ENCODE data around the gene MROH2B. TPM values are rescaled to one million over a fixed set of nuclear protein-coding genes. Genes with fewer than 3 reads are reported as not detected.

The MROH2B gene
- polyA plus RNA-seq, 1 donor (not counting 4 experiments of a cell fraction or from before 2014, with no cell fraction given) = not detected

DNA sequence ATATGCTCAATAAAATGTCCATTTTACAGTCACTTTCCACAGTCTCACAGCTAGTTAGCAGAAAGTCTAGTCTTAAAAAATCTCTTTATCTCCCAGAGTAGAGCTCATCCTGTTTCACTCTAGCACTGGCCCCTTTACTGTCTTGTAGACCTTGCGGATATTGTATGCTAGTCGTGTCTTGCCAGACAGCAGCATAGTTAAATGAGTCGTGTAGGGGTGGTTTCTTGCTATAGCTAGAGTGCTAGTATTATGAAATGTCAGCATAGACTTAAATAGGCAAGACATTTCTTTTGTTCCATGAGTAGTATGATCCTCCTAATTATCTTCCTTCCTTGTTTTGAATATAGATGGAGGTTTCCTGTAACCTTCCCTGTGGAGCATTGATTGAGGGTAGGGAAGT is 84.5 kb downstream of the MROH2B start:
- Histone ChIP-seq H3K27ac (ENCODE audit: control insufficient read depth, insufficient read depth, low read length) (no peak overlapping the region), H3K27me3 (ENCODE audit: control insufficient read depth, extremely low read depth, insufficient read depth, low read length) (no peaks in the 10 kb centered on the region), H4K20me1 (ENCODE audit: control insufficient read depth, extremely low read depth, insufficient read depth, low read length) (no peaks in the 10 kb centered on the region), H3K4me3 (ENCODE audit: control insufficient read depth in 2 of 3, extremely low read depth in 1 of 3, insufficient read depth in 2 of 3, low read depth in 1 of 3, low read length in 3 of 3) (no peak overlapping the region), H2AFZ (ENCODE audit: control insufficient read depth, low read length) (no peak overlapping the region), H3K4me2 (ENCODE audit: control insufficient read depth, extremely low read depth, insufficient read depth, low read depth, low read length) (no peak overlapping the region), H3K9ac (ENCODE audit: control insufficient read depth, extremely low read depth, insufficient read depth, low read length) (no peak overlapping the region), H3K9me3 (ENCODE audit: control insufficient read depth, low read depth, low read length) (no peaks in the 10 kb centered on the region), H3K79me2 (ENCODE audit: control insufficient read depth, insufficient read depth, low read length) (no peaks in the 10 kb centered on the region), H3K36me3 (ENCODE audit: control insufficient read depth in 2 of 2, extremely low read depth in 1 of 2, insufficient read depth in 2 of 2, low read length in 2 of 2) (no peaks in the 10 kb centered on the region), H3K9me1 (ENCODE audit: control insufficient read depth, extremely low read depth, insufficient read depth, low read length) (no peaks in the 10 kb centered on the region), H3K4me1 (ENCODE audit: control insufficient read depth, extremely low read depth, insufficient read depth, low read length) (peaks cover 4% of the 10 kb centered on the region)
- no peak for FAIRE-seq
- TF ChIP-seq, protein P1, sequence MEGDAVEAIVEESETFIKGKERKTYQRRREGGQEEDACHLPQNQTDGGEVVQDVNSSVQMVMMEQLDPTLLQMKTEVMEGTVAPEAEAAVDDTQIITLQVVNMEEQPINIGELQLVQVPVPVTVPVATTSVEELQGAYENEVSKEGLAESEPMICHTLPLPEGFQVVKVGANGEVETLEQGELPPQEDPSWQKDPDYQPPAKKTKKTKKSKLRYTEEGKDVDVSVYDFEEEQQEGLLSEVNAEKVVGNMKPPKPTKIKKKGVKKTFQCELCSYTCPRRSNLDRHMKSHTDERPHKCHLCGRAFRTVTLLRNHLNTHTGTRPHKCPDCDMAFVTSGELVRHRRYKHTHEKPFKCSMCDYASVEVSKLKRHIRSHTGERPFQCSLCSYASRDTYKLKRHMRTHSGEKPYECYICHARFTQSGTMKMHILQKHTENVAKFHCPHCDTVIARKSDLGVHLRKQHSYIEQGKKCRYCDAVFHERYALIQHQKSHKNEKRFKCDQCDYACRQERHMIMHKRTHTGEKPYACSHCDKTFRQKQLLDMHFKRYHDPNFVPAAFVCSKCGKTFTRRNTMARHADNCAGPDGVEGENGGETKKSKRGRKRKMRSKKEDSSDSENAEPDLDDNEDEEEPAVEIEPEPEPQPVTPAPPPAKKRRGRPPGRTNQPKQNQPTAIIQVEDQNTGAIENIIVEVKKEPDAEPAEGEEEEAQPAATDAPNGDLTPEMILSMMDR (optimal IDR thresholded peaks at IDR 0.05 in 1 of 3, IDR thresholded peaks at IDR 0.05 in 1 of 3, conservative IDR thresholded peaks at IDR 0.05 in 1 of 3; ENCODE audit: extremely low read depth in 1 of 3, insufficient read depth in 2 of 3, low read length in 3 of 3) = no peak
- TF ChIP-seq EZH2 (IDR thresholded peaks at IDR 0.05; ENCODE audit: low read length) = no peak
- DNase-seq (ENCODE audit: low read depth, low spot score) = no peak
- dilution Hi-C loops (cut with MboI; ENCODE audit: extremely low pct_ligation_motif_present, low sequenced_read_pairs) = no loop called here

DNA sequence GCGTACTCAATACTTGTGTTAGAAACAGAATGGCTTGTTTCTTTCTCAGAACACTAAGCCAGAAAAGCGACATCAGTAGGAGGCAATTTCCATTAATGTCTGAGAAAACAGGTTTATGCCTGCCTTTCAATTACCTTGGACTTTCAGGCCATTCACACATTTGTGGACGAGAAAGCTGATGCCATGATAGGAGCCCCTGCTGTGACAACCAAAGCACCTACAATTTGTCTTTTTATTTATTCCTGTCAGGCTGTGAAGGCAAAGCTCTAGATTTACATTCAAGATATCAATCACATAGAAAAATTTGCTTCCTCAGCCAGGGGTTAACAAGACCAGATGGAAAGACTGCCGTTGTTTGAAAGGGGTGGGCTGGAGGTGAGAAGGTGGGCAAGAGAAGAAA is 85.6 kb downstream of the MROH2B start:
- FAIRE-seq = no peak
- TF ChIP-seq, protein P1 (optimal IDR thresholded peaks at IDR 0.05 in 1 of 3, IDR thresholded peaks at IDR 0.05 in 1 of 3, conservative IDR thresholded peaks at IDR 0.05 in 1 of 3; ENCODE audit: extremely low read depth in 1 of 3, insufficient read depth in 2 of 3, low read length in 3 of 3) = no peak
- no peak for TF ChIP-seq EZH2 (IDR thresholded peaks at IDR 0.05; ENCODE audit: low read length)
- dilution Hi-C loops (cut with MboI; ENCODE audit: extremely low pct_ligation_motif_present, low sequenced_read_pairs) = no loop called here

More for the DNA sequence above, 85.6 kb downstream of the MROH2B start:
- Histone ChIP-seq H3K27ac (ENCODE audit: control insufficient read depth, insufficient read depth, low read length) (no peak overlapping the region), H4K20me1 (ENCODE audit: control insufficient read depth, extremely low read depth, insufficient read depth, low read length) (no peaks in the 10 kb centered on the region), H3K9me3 (ENCODE audit: control insufficient read depth, low read depth, low read length) (no peaks in the 10 kb centered on the region), H3K9ac (ENCODE audit: control insufficient read depth, extremely low read depth, insufficient read depth, low read length) (no peak overlapping the region), H3K27me3 (ENCODE audit: control insufficient read depth, extremely low read depth, insufficient read depth, low read length) (no peaks in the 10 kb centered on the region), H3K4me1 (ENCODE audit: control insufficient read depth, extremely low read depth, insufficient read depth, low read length) (peaks cover 4% of the 10 kb centered on the region), H3K4me2 (ENCODE audit: control insufficient read depth, extremely low read depth, insufficient read depth, low read depth, low read length) (no peak overlapping the region), H3K4me3 (ENCODE audit: control insufficient read depth in 2 of 3, extremely low read depth in 1 of 3, insufficient read depth in 2 of 3, low read depth in 1 of 3, low read length in 3 of 3) (no peak overlapping the region), H2AFZ (ENCODE audit: control insufficient read depth, low read length) (no peak overlapping the region), H3K79me2 (ENCODE audit: control insufficient read depth, insufficient read depth, low read length) (no peaks in the 10 kb centered on the region), H3K9me1 (ENCODE audit: control insufficient read depth, extremely low read depth, insufficient read depth, low read length) (no peaks in the 10 kb centered on the region), H3K36me3 (ENCODE audit: control insufficient read depth in 2 of 2, extremely low read depth in 1 of 2, insufficient read depth in 2 of 2, low read length in 2 of 2) (no peaks in the 10 kb centered on the region)
- no peak for DNase-seq (ENCODE audit: low read depth, low spot score)
